A673 (cell line): Measurements from ENCODE around the gene BOLA3. TPM values are rescaled to one million over a fixed set of nuclear protein-coding genes. Genes with fewer than 3 reads are reported as not detected.

Experiments used
- BruUV-seq: library from RNA; stranded (reverse); fragments of 400-500 nt; replicated peaks from 2 replicates; lab custom pipeline; 2021; lab: Mats Ljungman, UMichigan
- CTCF ChIA-PET: fragments of 300-600 bp; sonication (Branson Sonifier 250); formaldehyde crosslinking; loops from one replicate; lab custom pipeline; 2022; ENCODE audit warnings: antibody characterized with exemption; lab: Charles Lee
- POLR2A ChIA-PET: fragments of 300-600 bp; sonication (Branson Sonifier 250); formaldehyde crosslinking; loops from one replicate; lab custom pipeline; 2022; ENCODE audit warnings: antibody characterized with exemption; ENCODE audit not compliant: low non-redundant PET; lab: Charles Lee
- DNase-seq: peaks from one replicate; pipeline ENCODE4 v3.0.0-alpha.2; 2015; ENCODE audit warnings: low spot score
- H3K27ac ChIP-seq: fragments of 200-600 bp; sonication (generic); 2 replicates; pipeline ENCODE4 v1.5.1; 2016; ENCODE audit warnings: mixed run types, low read depth, mild to moderate bottlenecking, mixed read lengths, antibody characterized with exemption, low read length; ENCODE audit not compliant: poor library complexity, severe bottlenecking
- H3K27me3 ChIP-seq: fragments of 200-600 bp; sonication (generic); replicated peaks from 2 replicates; pipeline ENCODE4 v1.6.1; 2017; ENCODE audit warnings: mixed run types, low read depth, mild to moderate bottlenecking, mixed read lengths, antibody characterized with exemption, low read length; ENCODE audit not compliant: insufficient read depth, poor library complexity
- H3K36me3 ChIP-seq: fragments of 200-600 bp; sonication (generic); 2 replicates; pipeline ENCODE4 v1.6.1; 2016; ENCODE audit warnings: mixed run types, mild to moderate bottlenecking, mixed read lengths, antibody characterized with exemption, low read length; ENCODE audit not compliant: insufficient read depth, poor library complexity, severe bottlenecking
- H3K4me1 ChIP-seq: fragments of 200-600 bp; sonication (generic); 2 replicates; pipeline ENCODE4 v1.6.1; 2017; ENCODE audit warnings: mixed run types, mild to moderate bottlenecking, mixed read lengths, antibody characterized with exemption, low read length; ENCODE audit not compliant: insufficient read depth, poor library complexity, severe bottlenecking
- H3K4me3 ChIP-seq: fragments of 200-600 bp; sonication (generic); 2 replicates; pipeline ENCODE4 v1.5.1; 2016; ENCODE audit warnings: low read depth, mixed run types, mild to moderate bottlenecking, mixed read lengths, low read length; ENCODE audit not compliant: poor library complexity, severe bottlenecking
- H3K9me3 ChIP-seq: fragments of 200-600 bp; sonication (generic); 2 replicates; pipeline ENCODE4 v1.6.1; 2016; ENCODE audit warnings: mixed run types, low read depth, mild to moderate bottlenecking, mixed read lengths, antibody characterized with exemption, low read length; ENCODE audit not compliant: poor library complexity, severe bottlenecking
- CTCF ChIP-seq: fragments of 300-800, 200-600 bp; sonication (generic); conservative IDR thresholded peaks from 2 replicates; pipeline ENCODE4 v1.5.1; 2017; ENCODE audit warnings: low read depth, mild to moderate bottlenecking, antibody characterized with exemption, low read length, moderate library complexity, mixed read lengths
- EZH2 ChIP-seq: fragments of 200-600 bp; sonication (generic); IDR thresholded peaks from 2 replicates; pipeline ENCODE4 v1.6.1; 2017; ENCODE audit warnings: borderline replicate concordance, low read depth, mild to moderate bottlenecking, mixed read lengths, antibody characterized with exemption, low read length; ENCODE audit not compliant: poor library complexity, severe bottlenecking
- intact Hi-C: fragments of 100-400 bp; cut with micrococcal nuclease; formaldehyde crosslinking; loops from one replicate; pipeline ENCODE4 v1.10.0; 2022; ENCODE audit not compliant: unreplicated experiment
- total RNA-seq: library from RNA; stranded (reverse); gene quantifications from 2 replicates; pipeline ENCODE4 v1.2.3, GENCODE V29; 2021

BOLA3 gene
- total RNA-seq, 1 experiment from 2014 or later = 55.9 TPM

GRCh38 chr2:74142340-74142739 lies 5.4 kb downstream of the BOLA3 start:
- peak; percentile 52 for DNase-seq
- Histone ChIP-seq H3K9me3 (no peaks in the 10 kb centered on the region), H3K27me3 (no peaks in the 10 kb centered on the region), H3K36me3 (peaks cover 6% of the 10 kb centered on the region), H3K4me1 (peaks cover 6% of the 10 kb centered on the region), H3K4me3 (no peak overlapping the region), H3K27ac (no peak overlapping the region)
- POLR2A ChIA-PET = interaction anchor here (0.7 kb wide), 1 partner anchor 22 kb away, joined by 3 read pairs; no protein-coding TSS in a partner anchor
- CTCF ChIA-PET = no interaction called here
- no TSS peak for BruUV-seq
- intact Hi-C loops = no loop called here
- TF ChIP-seq EZH2 (no peak), CTCF (peak; percentile 39)

- intact Hi-C loops = no loop called here
- POLR2A ChIA-PET = no interaction called here
- no peaks in the 10 kb centered on the region for H3K4me1 ChIP-seq
- H3K9me3 ChIP-seq = no peaks in the 10 kb centered on the region
- H3K27ac ChIP-seq = no peak overlapping the region
- no TSS peak for BruUV-seq
- no peak overlapping the region for H3K4me3 ChIP-seq
- TF ChIP-seq EZH2 (no peak), CTCF (peak; percentile 39)
- H3K27me3 ChIP-seq = no peaks in the 10 kb centered on the region
- CTCF ChIA-PET = interaction anchor here (1.0 kb wide), 1 partner anchor 12 kb away, joined by 6 read pairs; no protein-coding TSS in a partner anchor
- peaks cover 5% of the 10 kb centered on the region for H3K36me3 ChIP-seq
- no peak for DNase-seq
Measured at GRCh38 chr2:74138600-74139323, 8.9 kb downstream of the BOLA3 start.

GRCh38 chr2:74137651-74138599 lies 9.8 kb downstream of the BOLA3 start:
- ChIA-PET POLR2A (no interaction called here), CTCF (no interaction called here)
- H3K4me3 ChIP-seq = no peak overlapping the region
- no peaks in the 10 kb centered on the region for H3K9me3 ChIP-seq
- H3K27ac ChIP-seq = no peak overlapping the region
- TF ChIP-seq EZH2 (no peak), CTCF (no peak)
- H3K4me1 ChIP-seq = no peaks in the 10 kb centered on the region
- intact Hi-C loops = no loop called here
- no peak for DNase-seq
- H3K27me3 ChIP-seq = no peaks in the 10 kb centered on the region
- BruUV-seq = no TSS peak
- H3K36me3 ChIP-seq = peaks cover 5% of the 10 kb centered on the region
